H9 (cell line): Measurements from ENCODE around the gene ARHGAP4. TPM values are rescaled to one million over a fixed set of nuclear protein-coding genes. Genes with fewer than 3 reads are reported as not detected.

ENCODE experiments used
- DNase-seq: peaks from one replicate; pipeline ENCODE4 v3.0.0-alpha.2; 2017
- H2AFZ ChIP-seq: one replicate; pipeline ENCODE4 v1.6.1; 2013; ENCODE audit warnings: mild to moderate bottlenecking, low read length, control low read depth, moderate library complexity
- H2AK5ac ChIP-seq: 2 replicates; pipeline ENCODE4 v1.6.1; 2013; ENCODE audit warnings: low read length, control low read depth, mixed read lengths; ENCODE audit not compliant: insufficient read length
- H2BK120ac ChIP-seq: one replicate; pipeline ENCODE4 v1.6.1; 2013; ENCODE audit warnings: low read depth, mild to moderate bottlenecking, low read length, control low read depth, inconsistent platforms; ENCODE audit not compliant: poor library complexity, severe bottlenecking
- H2BK12ac ChIP-seq: 2 replicates; pipeline ENCODE4 v1.6.1; 2013; ENCODE audit warnings: low read length, control low read depth, mixed read lengths, low read depth; ENCODE audit not compliant: insufficient read length
- H2BK15ac ChIP-seq: 2 replicates; pipeline ENCODE4 v1.6.1; 2013; ENCODE audit warnings: low read depth, low read length, control low read depth
- H2BK20ac ChIP-seq: one replicate; pipeline ENCODE4 v1.6.1; 2013; ENCODE audit warnings: low read depth, mild to moderate bottlenecking, low read length, control low read depth, inconsistent platforms; ENCODE audit not compliant: poor library complexity, severe bottlenecking
- H2BK5ac ChIP-seq: 2 replicates; pipeline ENCODE4 v1.6.1; 2013; ENCODE audit warnings: low read length, control low read depth, mixed read lengths; ENCODE audit not compliant: insufficient read length
- H3K14ac ChIP-seq: 2 replicates; pipeline ENCODE4 v1.6.1; 2013; ENCODE audit warnings: low read length, control low read depth; ENCODE audit not compliant: insufficient read depth
- H3K18ac ChIP-seq: 2 replicates; pipeline ENCODE4 v1.6.1; 2013; ENCODE audit warnings: low read depth, mild to moderate bottlenecking, mixed read lengths, low read length, control low read depth; ENCODE audit not compliant: insufficient read length
- H3K23ac ChIP-seq: 2 replicates; pipeline ENCODE4 v1.6.1; 2013; ENCODE audit warnings: low read length, control low read depth, mixed read lengths, low read depth; ENCODE audit not compliant: insufficient read length
- H3K23me2 ChIP-seq: 2 replicates; pipeline ENCODE4 v1.6.1; 2013; ENCODE audit warnings: low read depth, mild to moderate bottlenecking, mixed read lengths, low read length, control low read depth; ENCODE audit not compliant: insufficient read length, poor library complexity, severe bottlenecking
- H3K27ac ChIP-seq: 2 replicates; pipeline ENCODE4 v1.5.1; 2013; ENCODE audit warnings: low read length, control low read depth, mixed read lengths, low read depth; ENCODE audit not compliant: insufficient read length
- H3K27me3 ChIP-seq: 2 replicates; pipeline ENCODE4 v1.6.1; 2013; ENCODE audit warnings: low read length, control low read depth, inconsistent platforms; ENCODE audit not compliant: insufficient read depth
- H3K4ac ChIP-seq: 2 replicates; pipeline ENCODE4 v1.6.1; 2013; ENCODE audit warnings: low read depth, mild to moderate bottlenecking, control low read depth, inconsistent platforms, low read length, moderate library complexity
- H3K4me1 ChIP-seq: 2 replicates; pipeline ENCODE4 v1.6.1; 2013; ENCODE audit warnings: low read length, control low read depth, inconsistent platforms; ENCODE audit not compliant: insufficient read depth
- H3K4me2 ChIP-seq: 2 replicates; pipeline ENCODE4 v1.6.1; 2013; ENCODE audit warnings: low read length, control low read depth, mixed read lengths; ENCODE audit not compliant: insufficient read length, insufficient read depth
- H3K56ac ChIP-seq: 2 replicates; pipeline ENCODE4 v1.6.1; 2013; ENCODE audit warnings: low read depth, mild to moderate bottlenecking, mixed read lengths, low read length, control low read depth; ENCODE audit not compliant: insufficient read length
- H3K79me1 ChIP-seq: 2 replicates; pipeline ENCODE4 v1.6.1; 2013; ENCODE audit warnings: low read depth, mild to moderate bottlenecking, moderate library complexity, low read length, control low read depth, inconsistent platforms; ENCODE audit not compliant: insufficient read depth, poor library complexity, severe bottlenecking
- H3K79me2 ChIP-seq: 2 replicates; pipeline ENCODE4 v1.6.1; 2013; ENCODE audit warnings: low read length, control low read depth, inconsistent platforms; ENCODE audit not compliant: insufficient read depth
- H3K9ac ChIP-seq: 2 replicates; pipeline ENCODE4 v1.6.1; 2013; ENCODE audit warnings: low read length, control low read depth, mixed read lengths; ENCODE audit not compliant: insufficient read length; ENCODE audit errors: extremely low read depth
- H3K9me3 ChIP-seq: one replicate; pipeline ENCODE4 v1.6.1; 2013; ENCODE audit warnings: low read depth, low read length, inconsistent platforms; ENCODE audit not compliant: control insufficient read depth
- H3T11ph ChIP-seq: one replicate; pipeline ENCODE4 v1.6.1; 2013; ENCODE audit warnings: mild to moderate bottlenecking, low read length, control low read depth, inconsistent platforms
- H4K20me1 ChIP-seq: one replicate; pipeline ENCODE4 v1.6.1; 2013; ENCODE audit not compliant: control insufficient read depth, insufficient read length, insufficient read depth
- H4K5ac ChIP-seq: 2 replicates; pipeline ENCODE4 v1.6.1; 2013; ENCODE audit warnings: low read depth, mild to moderate bottlenecking, mixed read lengths, low read length, control low read depth; ENCODE audit not compliant: insufficient read length
- H4K8ac ChIP-seq: replicated peaks from 2 replicates; pipeline ENCODE4 v1.6.1; 2013; ENCODE audit warnings: low read length, control low read depth, mixed read lengths, low read depth; ENCODE audit not compliant: insufficient read length
- H4K91ac ChIP-seq: 2 replicates; pipeline ENCODE4 v1.6.1; 2013; ENCODE audit warnings: low read depth, mild to moderate bottlenecking, moderate library complexity, mixed read lengths, low read length, control low read depth; ENCODE audit not compliant: insufficient read length
- H3K27ac Mint-ChIP-seq, 3 experiments: 2 replicates in 2 of 3; 3 replicates in 1 of 3; pipeline ENCODE4 v1.8.0; 2020 to 2021; ENCODE audit warnings: mixed read lengths in 3 of 3, mild to moderate bottlenecking in 1 of 3, moderate library complexity in 1 of 3
- H3K27me3 Mint-ChIP-seq: 2 replicates; pipeline ENCODE4 v1.8.0; 2021; ENCODE audit warnings: low read depth, mild to moderate bottlenecking, moderate library complexity, mixed read lengths
- H3K36me3 Mint-ChIP-seq, 3 experiments: 2 replicates in 2 of 3; 3 replicates in 1 of 3; pipeline ENCODE4 v1.8.0; 2020 to 2021; ENCODE audit warnings: low read depth in 3 of 3, mixed read lengths in 3 of 3; ENCODE audit not compliant: insufficient read depth in 1 of 3
- H3K4me1 Mint-ChIP-seq, 2 experiments: 2 replicates each; pipeline ENCODE4 v1.8.0; 2020; ENCODE audit warnings: mixed read lengths in 2 of 2
- H3K4me3 Mint-ChIP-seq, 2 experiments: 2 replicates in 1 of 2; 3 replicates in 1 of 2; pipeline ENCODE4 v1.8.0; 2020 to 2021; ENCODE audit warnings: mild to moderate bottlenecking in 2 of 2, mixed read lengths in 2 of 2, moderate library complexity in 1 of 2
- H3K9me3 Mint-ChIP-seq, 2 experiments: 2 replicates in 1 of 2; 3 replicates in 1 of 2; pipeline ENCODE4 v1.8.0; 2020; ENCODE audit warnings: mild to moderate bottlenecking in 2 of 2, mixed read lengths in 2 of 2, moderate library complexity in 1 of 2
- CTCF ChIP-seq: fragments of 200-600 bp; sonication (generic); conservative IDR thresholded peaks from 3 replicates; pipeline ENCODE4 v1.8.0; 2021; ENCODE audit warnings: antibody characterized with exemption, mild to moderate bottlenecking
- WGBS: extraction: QIAGEN DNeasy Blood & Tissue Kit; methylation state at CpG from one replicate; pipeline ENCODE4 v1.1.7; 2013; ENCODE audit warnings: missing lambda C conversion rate, low lambda C conversion rate, mixed read lengths; ENCODE audit not compliant: insufficient read length; ENCODE audit errors: extremely low coverage; 5-methylcytosine and 5-hydroxymethylcytosine counted together
- total RNA-seq: library from RNA; stranded (reverse); gene quantifications from 2 replicates; pipeline ENCODE4 v1.2.1, GENCODE V29; 2021

ARHGAP4 gene
- total RNA-seq, 1 experiment from 2014 or later: 37.8 TPM

GRCh38 chrX:153867671-153868070 is 58.4 kb downstream of the ARHGAP4 start:
- no peak overlapping the region for H3K9ac ChIP-seq
- H3K23me2 ChIP-seq: no peaks in the 10 kb centered on the region
- no peak overlapping the region for H2AK5ac ChIP-seq
- no peak overlapping the region for H3K23ac ChIP-seq
- no peak overlapping the region for H2AFZ ChIP-seq
- no peak overlapping the region for H2BK120ac ChIP-seq
- H3K27ac Mint-ChIP-seq: no peak overlapping the region
- no peak overlapping the region for H2BK15ac ChIP-seq
- H3K27ac ChIP-seq: no peak overlapping the region
- peaks cover 6 to 26% of the 10 kb centered on the region in 2 experiments; a peak in 3 of 4 replicates for H3K4me1 Mint-ChIP-seq
- no peak overlapping the region for H3K56ac ChIP-seq
- TF ChIP-seq CTCF: no peak
- H2BK12ac ChIP-seq: no peak overlapping the region
- no CpG with 5 or more reads among the region's 13 CpGs for WGBS
- no peak overlapping the region for H3K4ac ChIP-seq
- no peaks in the 10 kb centered on the region; the same call in none of the 2 replicates for H3K27me3 Mint-ChIP-seq
- no peaks in the 10 kb centered on the region for H3K79me1 ChIP-seq
- no peaks in the 10 kb centered on the region for H4K20me1 ChIP-seq
- no peaks in the 10 kb centered on the region for H3K79me2 ChIP-seq
- peaks cover 12% of the 10 kb centered on the region for H3K9me3 ChIP-seq
- H3K36me3 Mint-ChIP-seq: peaks cover 13 to 41% (median 17%) of the 10 kb centered on the region in 3 experiments
- no peak overlapping the region for H2BK5ac ChIP-seq
- no peak overlapping the region for H3K4me2 ChIP-seq
- H3T11ph ChIP-seq: no peak overlapping the region
- no peak overlapping the region for H3K14ac ChIP-seq
- no peaks in the 10 kb centered on the region for H3K27me3 ChIP-seq
- H3K4me1 ChIP-seq: no peaks in the 10 kb centered on the region
- no peak overlapping the region for H3K4me3 Mint-ChIP-seq
- no peak overlapping the region for H3K18ac ChIP-seq
- H4K91ac ChIP-seq: no peak overlapping the region
- no peak overlapping the region for H2BK20ac ChIP-seq
- no peak overlapping the region for H4K5ac ChIP-seq
- no peak overlapping the region for H4K8ac ChIP-seq
- peaks cover 63 to 87% of the 10 kb centered on the region in 2 experiments for H3K9me3 Mint-ChIP-seq
- DNase-seq: no peak
